GM13976 (cell line): ENCODE measurements around the gene DUS4L.

ENCODE experiments used
- DNase-seq: peaks from one replicate; pipeline ENCODE4 v3.0.0; 2012; ENCODE audit warnings: low spot score
- CTCF ChIP-seq: IDR thresholded peaks from 2 replicates; pipeline ENCODE4 v1.5.1; 2012; ENCODE audit warnings: borderline replicate concordance, mild to moderate bottlenecking; ENCODE audit not compliant: insufficient read depth; ENCODE audit errors: extremely low read depth, missing control alignments, control extremely low read depth
- in situ Hi-C: fragments of 300-500 bp; cut with MboI; formaldehyde crosslinking; loops from one replicate; pipeline ENCODE4 v1.12.0; 2022; ENCODE audit warnings: low sequenced_read_pairs, mixed read lengths, inconsistent platforms; ENCODE audit not compliant: unreplicated experiment

Gene DUS4L

GRCh38 chr7:107622894-107623293 is 59.1 kb downstream of the DUS4L start:
- in situ Hi-C loops: no loop called here
- DNase-seq: no peak
- TF ChIP-seq CTCF: no peak

GRCh38 chr7:107627002-107627401 is 63.2 kb downstream of the DUS4L start:
- TF ChIP-seq CTCF: no peak
- DNase-seq: no peak
- in situ Hi-C loops: no loop called here
